Astrocyte (in vitro differentiated cells and primary cell): Measurements from ENCODE around the gene TRIP12. TPM values are rescaled to one million over a fixed set of nuclear protein-coding genes. Genes with fewer than 3 reads are reported as not detected.
"Not testable (repeated sequence)": the region's sequence is repeated elsewhere in the genome, so short reads cannot be mapped to it uniquely, and the experiment has no call there.

Source experiments
- DNase-seq: peaks from one replicate; pipeline ENCODE4 v3.0.0-alpha.2; 2010; ENCODE audit warnings: low read depth
- FAIRE-seq: peaks from 2 replicates; lab custom pipeline; 2011; peaks lifted over from hg19 to GRCh38; lab: Jason Lieb, UNC
- H2AFZ ChIP-seq: 2 replicates; pipeline ENCODE4 v1.6.0; 2012; ENCODE audit warnings: low read depth, low read length, inconsistent platforms
- H3K27ac ChIP-seq: 2 replicates; pipeline ENCODE4 v1.5.1; 2011; ENCODE audit warnings: low read depth, low read length, inconsistent platforms
- H3K27me3 ChIP-seq: 2 replicates; pipeline ENCODE4 v1.6.0; 2011; ENCODE audit warnings: low read length, inconsistent platforms; ENCODE audit not compliant: insufficient read depth
- H3K36me3 ChIP-seq: 2 replicates; pipeline ENCODE4 v1.5.1; 2011; ENCODE audit warnings: low read length, inconsistent platforms; ENCODE audit not compliant: insufficient read depth
- H3K4me1 ChIP-seq: 2 replicates; pipeline ENCODE4 v1.5.1; 2011; ENCODE audit warnings: low read length, inconsistent platforms; ENCODE audit not compliant: insufficient read depth
- H3K4me2 ChIP-seq: 2 replicates; pipeline ENCODE4 v1.6.0; 2012; ENCODE audit warnings: low read length, inconsistent platforms
- H3K4me3 ChIP-seq: 2 replicates; pipeline ENCODE4 v1.5.1; 2011; ENCODE audit warnings: low read depth, mild to moderate bottlenecking, low read length, inconsistent platforms; ENCODE audit not compliant: insufficient read depth
- H3K79me2 ChIP-seq: 2 replicates; pipeline ENCODE4 v1.6.0; 2012; ENCODE audit warnings: mild to moderate bottlenecking, low read length, inconsistent platforms; ENCODE audit not compliant: insufficient read depth
- H3K9ac ChIP-seq: 2 replicates; pipeline ENCODE4 v1.6.0; 2012; ENCODE audit warnings: mild to moderate bottlenecking, low read length, inconsistent platforms
- H3K9me3 ChIP-seq: 2 replicates; pipeline ENCODE4 v1.5.1; 2012; ENCODE audit warnings: low read depth, mild to moderate bottlenecking, low read length, inconsistent platforms; ENCODE audit not compliant: insufficient read depth
- H4K20me1 ChIP-seq: 2 replicates; pipeline ENCODE4 v1.6.0; 2012; ENCODE audit warnings: low read length, inconsistent platforms; ENCODE audit not compliant: insufficient read depth
- H3K27ac Mint-ChIP-seq: one replicate; pipeline ENCODE4 v1.8.0; 2021; ENCODE audit warnings: mild to moderate bottlenecking, mixed read lengths; ENCODE audit not compliant: unreplicated experiment
- H3K27me3 Mint-ChIP-seq: one replicate; pipeline ENCODE4 v1.8.0; 2021; ENCODE audit warnings: low read depth, mixed read lengths; ENCODE audit not compliant: unreplicated experiment
- H3K36me3 Mint-ChIP-seq: one replicate; pipeline ENCODE4 v1.8.0; 2021; ENCODE audit warnings: low read depth, mixed read lengths; ENCODE audit not compliant: unreplicated experiment
- H3K4me1 Mint-ChIP-seq: one replicate; pipeline ENCODE4 v1.8.0; 2021; ENCODE audit warnings: low read depth, mixed read lengths; ENCODE audit not compliant: unreplicated experiment
- H3K4me3 Mint-ChIP-seq: one replicate; pipeline ENCODE4 v1.8.0; 2021; ENCODE audit warnings: mild to moderate bottlenecking, moderate library complexity, mixed read lengths; ENCODE audit not compliant: unreplicated experiment
- H3K9me3 Mint-ChIP-seq: one replicate; pipeline ENCODE4 v1.8.0; 2021; ENCODE audit warnings: mild to moderate bottlenecking, mixed read lengths; ENCODE audit not compliant: unreplicated experiment
- CTCF ChIP-seq: IDR thresholded peaks from 2 replicates; pipeline ENCODE4 v1.5.1; 2011; ENCODE audit warnings: low read depth, mild to moderate bottlenecking, inconsistent platforms, low read length, moderate library complexity; ENCODE audit not compliant: insufficient read depth
- EZH2 ChIP-seq: IDR thresholded peaks from 2 replicates; pipeline ENCODE4 v1.6.1; 2012; ENCODE audit warnings: mild to moderate bottlenecking, low read length, inconsistent platforms; ENCODE audit not compliant: insufficient read depth
- total RNA-seq: library from RNA; stranded (reverse); gene quantifications from 2 replicates; pipeline ENCODE4 v1.2.1, GENCODE V29; 2021

The TRIP12 gene
- total RNA-seq, 1 donor from 2014 or later = 379 TPM

- H3K4me2 ChIP-seq = no peak overlapping the region
Observed at GRCh38 chr2:229795058-229795457, 126.8 kb downstream of the TRIP12 start.

GRCh38 chr2:229794636-229795035 is 127.2 kb downstream of the TRIP12 start:
- no peak overlapping the region for H3K4me2 ChIP-seq
- TF ChIP-seq EZH2 (no peak), CTCF (no peak)
- peaks cover 69% of the 10 kb centered on the region for H3K36me3 ChIP-seq
- no peak for DNase-seq
- H3K27me3 Mint-ChIP-seq = no peaks in the 10 kb centered on the region
- no peaks in the 10 kb centered on the region for H3K9me3 Mint-ChIP-seq
- no peak overlapping the region for H3K27ac Mint-ChIP-seq
- H3K79me2 ChIP-seq = no peaks in the 10 kb centered on the region
- H3K4me3 ChIP-seq = no peak overlapping the region
- no peak overlapping the region for H3K4me3 Mint-ChIP-seq
- H3K4me1 Mint-ChIP-seq = peaks cover 6% of the 10 kb centered on the region
- peaks cover 4% of the 10 kb centered on the region for H3K4me1 ChIP-seq
- H2AFZ ChIP-seq = no peak overlapping the region
- no peak for FAIRE-seq
- no peaks in the 10 kb centered on the region for H3K27me3 ChIP-seq
- H4K20me1 ChIP-seq = peaks cover 6% of the 10 kb centered on the region
- no peak overlapping the region for H3K9ac ChIP-seq
- H3K27ac ChIP-seq = no peak overlapping the region
- peaks cover 14% of the 10 kb centered on the region for H3K36me3 Mint-ChIP-seq
- H3K9me3 ChIP-seq = no peaks in the 10 kb centered on the region

More at GRCh38 chr2:229795058-229795457, 126.8 kb downstream of the TRIP12 start:
- no peak overlapping the region for H3K4me3 Mint-ChIP-seq
- no peaks in the 10 kb centered on the region for H3K9me3 Mint-ChIP-seq
- Histone ChIP-seq H3K9me3 (no peaks in the 10 kb centered on the region), H3K36me3 (peaks cover 65% of the 10 kb centered on the region), H4K20me1 (peaks cover 6% of the 10 kb centered on the region), H3K27ac (no peak overlapping the region), H3K79me2 (no peaks in the 10 kb centered on the region), H3K27me3 (no peaks in the 10 kb centered on the region), H3K9ac (no peak overlapping the region), H3K4me1 (peaks cover 4% of the 10 kb centered on the region), H2AFZ (no peak overlapping the region), H3K4me3 (no peak overlapping the region)
- no peak for TF ChIP-seq EZH2
- no peak for TF ChIP-seq CTCF
- H3K27ac Mint-ChIP-seq = no peak overlapping the region
- no peaks in the 10 kb centered on the region for H3K27me3 Mint-ChIP-seq
- H3K36me3 Mint-ChIP-seq = peaks cover 14% of the 10 kb centered on the region
- no peak for FAIRE-seq
- H3K4me1 Mint-ChIP-seq = peaks cover 6% of the 10 kb centered on the region
- no peak for DNase-seq

GRCh38 chr2:229786289-229786688 is 135.5 kb downstream of the TRIP12 start:
- not testable (repeated sequence) for H3K4me1 ChIP-seq, H4K20me1 ChIP-seq, H3K9me3 Mint-ChIP-seq, H2AFZ ChIP-seq, H3K27ac ChIP-seq, H3K4me3 Mint-ChIP-seq, H3K4me3 ChIP-seq, H3K9me3 ChIP-seq, H3K27me3 Mint-ChIP-seq, H3K4me1 Mint-ChIP-seq, H3K9ac ChIP-seq, DNase-seq, H3K79me2 ChIP-seq, H3K4me2 ChIP-seq, H3K27ac Mint-ChIP-seq, H3K27me3 ChIP-seq, FAIRE-seq
- peaks cover 45% of the 10 kb centered on the region for H3K36me3 ChIP-seq
- H3K36me3 Mint-ChIP-seq = peaks cover 27% of the 10 kb centered on the region
